ENCODE data around the gene CEP68. TPM values are rescaled to one million over a fixed set of nuclear protein-coding genes. Genes with fewer than 3 reads are reported as not detected.
"Not testable (repeated sequence)": the region's sequence is repeated elsewhere in the genome, so short reads cannot be mapped to it uniquely, and the experiment has no call there.

The CEP68 gene
- total RNA-seq, 2 donors from 2014 or later = 6.1 to 10.4 TPM

DNA sequence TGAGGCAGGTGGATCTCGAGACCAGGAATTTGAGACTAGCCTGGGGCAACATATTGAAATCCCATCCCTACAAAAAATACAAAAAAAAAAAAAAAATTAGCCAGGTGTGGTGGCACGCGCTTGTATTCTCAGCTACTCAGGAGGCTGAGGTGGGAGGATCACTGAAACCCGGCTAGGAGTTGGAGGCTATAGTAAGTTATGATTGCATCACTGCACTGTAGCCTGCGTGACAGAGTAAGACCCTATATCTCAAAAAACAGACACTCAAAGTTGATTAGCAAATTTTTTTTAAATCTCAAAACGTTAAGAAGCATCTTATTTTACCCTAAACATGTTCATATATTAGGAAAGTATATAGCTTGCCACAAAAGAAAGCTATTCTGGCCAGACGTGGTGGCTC lies 66.1 kb downstream of the CEP68 start:
- H3K27ac Mint-ChIP-seq = no peak overlapping the region
- ATAC-seq (replicated peaks in 1 of 2) (no peak), DNase-seq (no peak)
- no peak overlapping the region for H3K4me3 Mint-ChIP-seq
- no peaks in the 10 kb centered on the region for H3K9me3 Mint-ChIP-seq
- peaks cover 72% of the 10 kb centered on the region for H3K4me1 Mint-ChIP-seq (ENCODE audit: low read depth)
- H3K36me3 Mint-ChIP-seq (ENCODE audit: insufficient read depth in 2 of 2) = peaks cover 0 to 8% of the 10 kb centered on the region in 2 donors
- H3K27me3 Mint-ChIP-seq (ENCODE audit: low read depth) = no peaks in the 10 kb centered on the region

GRCh38 chr2:65125457-65125856 lies 69.2 kb downstream of the CEP68 start:
- ATAC-seq (replicated peaks in 1 of 2); H3K27ac Mint-ChIP-seq; DNase-seq; H3K9me3 Mint-ChIP-seq; H3K27me3 Mint-ChIP-seq (ENCODE audit: low read depth): not testable (repeated sequence)
- Mint-ChIP-seq H3K4me3 (peak overlapping the region in 1 of 2 donors; percentile 49), H3K4me1 (ENCODE audit: low read depth) (peaks cover 67% of the 10 kb centered on the region), H3K36me3 (ENCODE audit: insufficient read depth in 2 of 2) (peaks cover 7 to 10% of the 10 kb centered on the region in 2 donors)

DNA sequence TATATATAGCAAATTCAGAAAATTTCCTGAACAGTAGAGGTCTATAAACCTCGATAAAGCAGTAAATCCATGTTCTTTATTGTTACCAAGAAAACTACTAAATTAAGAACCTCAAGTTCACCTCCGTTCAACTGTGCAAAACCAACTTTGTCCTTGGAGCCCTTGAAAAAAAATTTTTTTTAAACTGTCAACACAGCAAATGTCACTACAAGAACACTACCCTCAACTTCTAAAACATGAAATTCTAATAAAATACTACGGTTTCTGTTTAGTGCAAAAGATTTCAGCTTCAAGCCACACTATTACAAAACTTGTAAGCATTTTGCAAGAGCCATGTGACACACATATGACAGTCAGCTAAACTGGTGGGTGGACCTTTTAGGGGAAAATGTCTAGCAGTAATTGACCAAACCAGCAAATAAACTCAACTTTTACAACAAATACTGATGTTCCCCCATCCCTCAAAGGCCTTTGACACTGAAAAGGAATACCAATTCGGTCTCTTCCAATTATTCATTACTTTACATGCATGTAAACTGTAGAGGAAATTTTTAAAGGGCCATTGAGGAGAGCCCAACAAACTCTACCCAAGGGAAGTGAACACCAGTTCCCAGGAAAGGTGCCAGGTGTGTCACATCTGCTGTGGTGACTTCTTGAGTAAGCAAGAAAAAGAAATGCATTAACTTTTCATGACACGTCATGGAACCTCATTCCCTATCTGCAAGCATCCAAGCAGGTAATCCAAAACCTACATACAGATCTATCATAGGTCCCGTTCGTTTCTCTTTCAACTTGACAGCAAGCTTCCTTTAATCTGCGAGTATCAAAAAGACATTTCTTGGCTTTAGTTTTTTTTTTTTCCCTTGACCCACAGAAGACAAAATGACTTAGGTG lies 72.3 kb downstream of the CEP68 start:
- Mint-ChIP-seq H3K36me3 (ENCODE audit: insufficient read depth in 2 of 2) (peaks cover 8 to 10% of the 10 kb centered on the region in 2 donors), H3K27ac (peak overlapping the region; percentile 98), H3K27me3 (ENCODE audit: low read depth) (no peaks in the 10 kb centered on the region), H3K4me3 (peak overlapping the region; percentile 93 to 96), H3K9me3 (no peaks in the 10 kb centered on the region), H3K4me1 (ENCODE audit: low read depth) (peaks cover 54% of the 10 kb centered on the region)
- ATAC-seq (replicated peaks in 1 of 2) (no peak), DNase-seq (peak in 1 of 2 donors; percentile 10)

DNA sequence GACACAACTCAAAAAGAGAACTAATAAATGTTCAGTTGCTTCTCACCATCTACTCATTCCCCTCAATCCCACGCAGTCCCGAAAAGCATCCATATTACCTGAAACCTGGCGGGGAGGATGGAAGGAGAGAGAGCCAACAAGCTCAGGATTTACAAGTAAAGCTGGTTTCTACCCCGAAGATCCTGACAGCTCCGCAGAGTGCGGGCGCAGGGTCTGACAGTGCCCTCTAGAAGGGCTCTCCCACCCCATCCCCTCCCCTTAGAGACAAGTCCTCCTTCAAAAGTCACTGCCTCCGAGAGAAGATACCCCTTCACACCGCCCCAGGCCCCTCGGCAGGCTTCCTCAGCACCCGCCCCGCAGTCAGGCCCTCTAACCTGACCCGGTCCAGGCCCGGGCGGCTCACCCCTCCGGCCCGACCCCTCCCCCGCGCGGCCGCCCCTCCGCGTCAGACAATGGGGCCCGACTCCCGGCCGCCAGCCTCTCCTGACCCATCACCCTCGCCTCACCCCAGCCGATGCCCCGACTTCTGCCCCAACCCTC lies 73.1 kb downstream of the CEP68 start:
- peaks cover 8 to 10% of the 10 kb centered on the region in 2 donors for H3K36me3 Mint-ChIP-seq (ENCODE audit: insufficient read depth in 2 of 2)
- H3K4me1 Mint-ChIP-seq (ENCODE audit: low read depth) = peaks cover 53% of the 10 kb centered on the region
- peak overlapping the region; percentile 98 for H3K27ac Mint-ChIP-seq
- DNase-seq = peak; percentile 57 to 58
- peak overlapping the region; percentile 93 to 96 for H3K4me3 Mint-ChIP-seq
- H3K27me3 Mint-ChIP-seq (ENCODE audit: low read depth) = no peaks in the 10 kb centered on the region
- no peaks in the 10 kb centered on the region for H3K9me3 Mint-ChIP-seq
- peak; percentile 4 to 17 for ATAC-seq (replicated peaks in 1 of 2)

DNA sequence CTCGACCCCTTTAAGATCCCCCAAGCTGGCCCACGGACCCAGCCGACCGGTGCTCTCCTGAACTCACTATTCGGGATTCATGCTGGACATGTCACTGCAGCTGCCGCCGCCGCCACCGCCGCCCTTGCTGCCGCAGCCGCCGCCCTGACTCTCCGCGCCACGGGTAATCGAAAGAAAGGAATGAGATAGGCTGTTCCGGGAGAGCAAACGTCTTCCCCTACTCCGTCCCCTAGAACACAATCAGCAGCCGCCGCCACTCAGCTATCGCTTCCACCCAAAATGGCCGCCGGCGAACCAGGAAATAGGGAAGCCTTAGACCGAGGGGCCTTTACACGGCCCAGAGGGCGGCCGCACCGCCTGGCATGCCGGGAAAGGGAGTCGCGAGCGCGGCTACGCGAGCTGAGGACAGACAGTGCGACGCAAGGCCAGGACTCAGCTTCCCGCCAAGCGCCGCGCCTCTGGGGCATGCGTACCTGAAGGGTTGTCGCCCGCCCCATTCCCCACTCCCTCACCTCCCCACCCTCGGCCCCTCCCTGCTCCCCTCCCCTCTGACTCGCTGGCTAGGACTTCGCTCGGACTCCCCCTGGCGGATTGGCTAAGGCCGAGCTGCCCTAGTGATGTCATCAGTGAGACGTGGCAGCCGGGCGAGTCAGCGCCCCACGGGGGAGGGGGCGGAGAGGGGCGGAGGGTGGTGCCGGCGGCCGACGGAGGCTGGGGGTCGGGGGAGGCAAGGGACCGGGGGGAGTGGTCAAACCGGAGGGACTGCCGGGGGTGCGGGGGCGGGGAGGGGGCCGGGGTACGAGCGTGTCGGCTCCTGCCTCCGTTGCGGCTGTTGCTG lies 73.8 kb downstream of the CEP68 start, which contains the start of gene RAB1A:
Gene RAB1A, minus strand, starts transcription at position 281 of the 838 bp plus-strand sequence. Its CDS starts 191 bp downstream, at position 90.
- DNase-seq (peak; percentile 97 to 99), ATAC-seq (replicated peaks in 1 of 2) (peak; percentile 92 to 93)
- Mint-ChIP-seq H3K36me3 (ENCODE audit: insufficient read depth in 2 of 2) (peaks cover 8 to 9% of the 10 kb centered on the region in 2 donors), H3K4me3 (peak within 1 kb of the TSS; percentile 93 to 96), H3K4me1 (ENCODE audit: low read depth) (peaks cover 46% of the 10 kb centered on the region), H3K9me3 (no peaks in the 10 kb centered on the region), H3K27ac (peak within 1 kb of the TSS; percentile 98), H3K27me3 (ENCODE audit: low read depth) (no peaks in the 10 kb centered on the region)

- ATAC-seq (replicated peaks in 1 of 2) = peak; percentile 16 to 26
- H3K4me3 Mint-ChIP-seq = peak overlapping the region; percentile 93 to 96
- no peaks in the 10 kb centered on the region for H3K27me3 Mint-ChIP-seq (ENCODE audit: low read depth)
- H3K27ac Mint-ChIP-seq = peak overlapping the region; percentile 94
- no peak for DNase-seq
- H3K9me3 Mint-ChIP-seq = no peaks in the 10 kb centered on the region
- H3K36me3 Mint-ChIP-seq (ENCODE audit: insufficient read depth in 2 of 2) = peaks cover 8 to 9% of the 10 kb centered on the region in 2 donors
- H3K4me1 Mint-ChIP-seq (ENCODE audit: low read depth) = peaks cover 39% of the 10 kb centered on the region
Observed at GRCh38 chr2:65130664-65131175, 74.5 kb downstream of the CEP68 start.

GRCh38 chr2:65132930-65133329 lies 76.7 kb downstream of the CEP68 start:
- H3K27me3 Mint-ChIP-seq (ENCODE audit: low read depth); H3K9me3 Mint-ChIP-seq; ATAC-seq (replicated peaks in 1 of 2); DNase-seq; H3K4me3 Mint-ChIP-seq; H3K36me3 Mint-ChIP-seq (ENCODE audit: insufficient read depth in 2 of 2); H3K27ac Mint-ChIP-seq: not testable (repeated sequence)
- H3K4me1 Mint-ChIP-seq (ENCODE audit: low read depth) = peaks cover 20% of the 10 kb centered on the region

DNA sequence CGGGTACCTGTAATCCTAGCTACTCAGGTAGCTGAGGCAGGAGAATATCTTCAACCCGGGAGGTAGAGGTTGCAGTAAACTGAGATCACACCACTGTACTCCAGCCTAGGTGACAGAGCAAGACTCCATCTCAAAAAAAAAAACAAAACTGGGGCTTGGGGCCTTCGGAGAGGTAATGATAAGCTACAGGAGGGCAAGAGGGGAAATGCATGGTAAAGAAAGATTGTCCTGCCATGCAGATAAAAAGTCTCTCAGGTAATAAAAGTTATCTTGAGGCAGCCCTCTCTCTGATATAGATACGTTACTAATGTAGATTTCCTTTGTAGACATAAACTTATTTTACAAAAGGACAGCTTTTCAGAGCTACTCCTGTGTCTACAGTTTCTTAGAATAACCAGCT lies 77.4 kb downstream of the CEP68 start:
- H3K4me1 Mint-ChIP-seq (ENCODE audit: low read depth) = peaks cover 13% of the 10 kb centered on the region
- no peak overlapping the region for H3K4me3 Mint-ChIP-seq
- DNase-seq (no peak), ATAC-seq (replicated peaks in 1 of 2) (no peak)
- H3K27ac Mint-ChIP-seq = no peak overlapping the region
- peaks cover 2 to 8% of the 10 kb centered on the region in 2 donors for H3K36me3 Mint-ChIP-seq (ENCODE audit: insufficient read depth in 2 of 2)
- H3K9me3 Mint-ChIP-seq = no peaks in the 10 kb centered on the region
- H3K27me3 Mint-ChIP-seq (ENCODE audit: low read depth) = no peaks in the 10 kb centered on the region

GRCh38 chr2:65134158-65134557 lies 77.9 kb downstream of the CEP68 start:
- Mint-ChIP-seq H3K27ac (no peak overlapping the region), H3K4me1 (ENCODE audit: low read depth) (peaks cover 10% of the 10 kb centered on the region), H3K36me3 (ENCODE audit: insufficient read depth in 2 of 2) (peaks cover 2 to 6% of the 10 kb centered on the region in 2 donors), H3K27me3 (ENCODE audit: low read depth) (no peaks in the 10 kb centered on the region), H3K4me3 (no peak overlapping the region), H3K9me3 (no peaks in the 10 kb centered on the region)
- ATAC-seq (replicated peaks in 1 of 2) = no peak
- DNase-seq = no peak

GRCh38 chr2:65136253-65136652 lies 80.0 kb downstream of the CEP68 start:
- ATAC-seq (replicated peaks in 1 of 2) = no peak
- Mint-ChIP-seq H3K4me1 (ENCODE audit: low read depth) (peaks cover 2% of the 10 kb centered on the region), H3K27ac (no peak overlapping the region), H3K27me3 (ENCODE audit: low read depth) (no peaks in the 10 kb centered on the region), H3K36me3 (ENCODE audit: insufficient read depth in 2 of 2) (no peaks in the 10 kb centered on the region), H3K4me3 (no peak overlapping the region), H3K9me3 (no peaks in the 10 kb centered on the region)
- DNase-seq = no peak
